WTC11 (cell line): ENCODE data around the gene MYOM1.

Experiments used
- AFF4 ChIP-seq: sonication (generic); formaldehyde crosslinking; IDR thresholded peaks from 2 replicates; pipeline ENCODE4 v1.8.1; 2023; ENCODE audit warnings: mild to moderate bottlenecking, missing genetic modification reagents, borderline replicate concordance
- CBFB ChIP-seq: sonication (generic); formaldehyde crosslinking; IDR thresholded peaks from 2 replicates; pipeline ENCODE4 v1.8.1; 2022; ENCODE audit warnings: mild to moderate bottlenecking, low read depth, missing genetic modification reagents
- CTCF ChIP-seq: fragments of 200-600 bp; IDR thresholded peaks from 2 replicates; pipeline ENCODE4 v1.8.0; 2022; ENCODE audit warnings: antibody characterized with exemption
- TEAD4 ChIP-seq: sonication (generic); formaldehyde crosslinking; IDR thresholded peaks from 2 replicates; pipeline ENCODE4 v1.8.0; 2022; ENCODE audit warnings: mild to moderate bottlenecking, missing genetic modification reagents
- USF2 ChIP-seq: sonication (generic); formaldehyde crosslinking; IDR thresholded peaks from 2 replicates; pipeline ENCODE4 v1.8.1; 2023; ENCODE audit warnings: mild to moderate bottlenecking, missing genetic modification reagents, moderate library complexity
- ZNF263 ChIP-seq: sonication (generic); formaldehyde crosslinking; IDR thresholded peaks from 2 replicates; pipeline ENCODE4 v1.8.1; 2022; ENCODE audit warnings: low read depth, mild to moderate bottlenecking, moderate library complexity, missing genetic modification reagents
- ZSCAN18 ChIP-seq: fragments of 250-450 bp; sonication (Bioruptor Pico); IDR thresholded peaks from 2 replicates; pipeline ENCODE4 v2.1.2; 2022; ENCODE audit warnings: mild to moderate bottlenecking, moderate library complexity

GRCh38 chr18:3048820-3049349, 170.9 kb downstream of the MYOM1 start:
- TF ChIP-seq CTCF, result no peak
- no peak for TF ChIP-seq AFF4 (CRISPR knock-in tag)
- TF ChIP-seq TEAD4 (CRISPR knock-in tag), result no peak
- TF ChIP-seq USF2 (CRISPR knock-in tag), result no peak
- TF ChIP-seq ZSCAN18 (CRISPR knock-in tag), result no peak
- no peak for TF ChIP-seq ZNF263
- no peak for TF ChIP-seq CBFB (CRISPR knock-in tag)
